Peyer's patch (tissue), 4 donors: ENCODE results near the gene C1QTNF9B. TPM values are rescaled to one million over a fixed set of nuclear protein-coding genes. Genes with fewer than 3 reads are reported as not detected.
"Not testable (repeated sequence)": the region's sequence is repeated elsewhere in the genome, so short reads cannot be mapped to it uniquely, and the experiment has no call there.

ENCODE experiments used
- DNase-seq, 3 donors: peaks; one replicate each; pipeline ENCODE4 v3.0.0-alpha.2; 2017 to 2019
- H3K27ac ChIP-seq, 4 donors: fragments of 200-600 bp; sonication (generic); one replicate each; pipeline ENCODE4 v1.5.1; 2016 to 2019
- H3K27me3 ChIP-seq, 2 donors: fragments of 200-600 bp; sonication (generic); one replicate each; pipeline ENCODE4 v1.5.1; 2019
- H3K36me3 ChIP-seq, 3 donors: fragments of 200-600 bp; sonication (generic); one replicate each; pipeline ENCODE4 v1.5.1; 2016 to 2019
- H3K4me1 ChIP-seq, 4 donors: fragments of 200-600 bp; sonication (generic); one replicate each; pipeline ENCODE4 v1.5.1; 2016 to 2019
- H3K4me3 ChIP-seq, 4 donors: fragments of 200-600 bp; sonication (generic); 1 replicate in 3 of 4; 2 replicates in 1 of 4; pipeline ENCODE4 v1.5.1; 2016 to 2019; ENCODE audit warnings: mild to moderate bottlenecking in 1 of 4
- H3K9me3 ChIP-seq, 4 donors: fragments of 200-600 bp; sonication (generic); one replicate each; pipeline ENCODE4 v1.5.1; 2016 to 2019; ENCODE audit warnings: mild to moderate bottlenecking in 1 of 4
- POLR2A ChIP-seq, 2 donors: fragments of 450-650 bp; IDR thresholded peaks; one replicate each; pipeline ENCODE4 v1.5.1; 2017; ENCODE audit warnings: antibody characterized with exemption in 2 of 2, mild to moderate bottlenecking in 2 of 2, moderate library complexity in 2 of 2
- total RNA-seq, 4 donors: library from RNA; depleted of rRNA; stranded (reverse); fragments of >200 nt; gene quantifications; one replicate each; pipeline ENCODE4 v1.1.0, GENCODE V29; 2016
- TF ChIP-seq, protein P1 (sequence below), 6 experiments: fragments of 450-650 bp in 4 of 6; fragments of 200-600 bp in 2 of 6; sonication (generic) in 1 of 6; IDR thresholded peaks; one replicate each; pipeline ENCODE4 v1.5.1; 2017 to 2019; ENCODE audit warnings: antibody characterized with exemption in 6 of 6, mild to moderate bottlenecking in 3 of 6, moderate library complexity in 1 of 6

Gene C1QTNF9B
- total RNA-seq, 4 donors from 2014 or later: 0.80 TPM; not detected in 3

DNA sequence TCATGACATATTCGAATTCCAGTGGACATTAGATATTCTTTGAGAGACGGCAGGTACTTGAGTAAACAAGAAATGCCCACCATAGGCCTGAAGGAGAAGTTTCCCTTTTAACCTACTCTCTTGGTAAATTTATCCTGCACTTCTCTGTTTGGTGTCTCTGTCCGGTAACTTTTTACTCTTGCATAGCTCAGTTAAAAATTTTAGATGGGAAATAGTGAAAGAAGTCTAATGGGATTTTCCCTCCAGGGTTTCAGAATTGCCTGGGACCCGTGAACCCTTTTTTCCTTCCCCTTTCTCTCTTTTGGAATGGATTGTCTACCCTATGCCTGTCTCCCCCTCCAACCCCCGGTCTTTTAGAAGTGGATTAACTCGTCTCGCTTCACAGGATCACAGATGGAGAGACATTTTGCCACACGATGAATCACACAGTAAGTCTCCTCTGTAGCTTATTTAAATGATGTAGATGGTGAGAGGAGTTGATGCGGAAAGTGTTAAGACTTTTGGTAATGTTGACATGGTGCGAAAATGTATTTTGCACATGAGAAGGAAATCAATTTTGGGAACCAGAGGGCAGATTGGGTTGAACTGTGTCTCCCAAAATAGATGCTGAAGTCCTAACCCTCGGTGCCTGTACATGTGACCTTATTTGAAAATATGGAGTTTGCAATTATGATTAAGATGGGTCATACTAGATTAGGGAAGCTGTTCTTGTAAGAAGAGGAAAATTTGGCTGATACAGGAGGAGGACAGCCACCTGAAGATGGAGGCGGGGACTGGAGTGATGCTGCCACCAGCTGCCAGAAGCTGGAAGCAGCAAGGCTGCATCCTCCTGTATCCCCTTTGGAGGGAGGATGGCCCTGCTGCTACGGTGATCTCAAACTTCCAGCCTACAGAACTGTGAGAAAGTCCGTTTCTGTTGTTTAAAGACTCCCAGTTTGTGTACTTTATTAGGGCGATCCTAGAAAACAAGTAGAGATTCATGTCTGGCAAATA lies 7.4 kb downstream of the C1QTNF9B start:
- H3K9me3 ChIP-seq: no peaks in the 10 kb centered on the region

DNA sequence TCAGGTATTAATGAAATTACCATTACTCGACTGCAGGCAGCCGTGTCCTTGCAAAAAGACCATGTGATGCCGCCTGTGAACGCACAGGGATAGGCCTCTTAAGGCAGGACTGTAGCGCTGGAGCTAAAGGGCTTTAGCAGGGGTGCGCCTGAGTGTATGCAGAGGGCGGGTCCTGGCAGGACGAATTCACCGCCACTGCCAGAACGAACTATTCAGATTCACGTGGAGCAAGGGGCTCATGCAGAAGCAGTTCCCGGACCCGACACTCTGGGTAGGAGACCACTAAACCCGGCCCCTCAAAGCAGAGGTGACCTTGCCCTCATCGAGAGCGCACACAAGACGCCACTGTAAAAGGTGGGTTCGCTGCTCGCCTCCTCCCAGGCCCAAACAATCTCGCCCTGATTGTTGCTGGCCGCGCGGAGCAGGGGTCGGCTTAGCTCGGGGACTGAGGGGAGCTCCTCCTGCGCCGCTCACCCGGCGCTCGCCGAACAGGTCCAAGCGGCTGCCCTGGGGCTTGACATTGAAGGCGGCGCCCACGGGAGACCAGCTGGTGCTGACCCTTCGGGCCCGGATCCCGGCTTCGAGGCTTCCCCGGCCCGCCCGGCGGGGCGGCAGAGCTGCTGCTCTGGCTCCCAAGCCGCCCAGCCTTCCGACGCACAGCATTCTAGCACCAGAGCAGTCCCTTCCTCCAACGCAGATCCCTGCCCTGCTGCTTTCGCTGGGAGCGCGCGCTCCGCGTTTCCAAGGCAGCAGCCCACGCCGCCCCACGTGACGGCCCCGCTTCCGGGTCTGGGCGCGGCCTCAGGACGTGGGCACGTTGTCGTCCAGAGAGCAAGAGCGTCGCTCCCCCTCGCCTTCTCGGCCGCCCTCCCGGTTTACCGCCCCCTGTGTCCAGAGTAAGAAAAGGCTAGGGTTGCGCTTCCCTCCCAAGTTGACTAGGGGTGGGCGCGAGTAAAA lies 8.4 kb downstream of the C1QTNF9B start, which contains the start of gene MIPEP:
TSS of gene MIPEP (minus strand) at position 743 of the 957 bp plus-strand sequence. CDS start at position 663, 80 bp downstream.
- Histone ChIP-seq H3K4me1 (peaks cover 0 to 7% (median 4%) of the 10 kb centered on the region in 4 donors), H3K9me3 (no peaks in the 10 kb centered on the region), H3K27me3 (no peaks in the 10 kb centered on the region), H3K36me3 (peaks cover 0 to 8% (median 0%) of the 10 kb centered on the region in 3 donors), H3K4me3 (peak within 1 kb of the TSS; percentile 83 to 98 (median 96)), H3K27ac (peak within 1 kb of the TSS; percentile 79 to 91 (median 83))
- DNase-seq: peak; percentile 85 to 97 (median 96)
- TF ChIP-seq, protein P1, sequence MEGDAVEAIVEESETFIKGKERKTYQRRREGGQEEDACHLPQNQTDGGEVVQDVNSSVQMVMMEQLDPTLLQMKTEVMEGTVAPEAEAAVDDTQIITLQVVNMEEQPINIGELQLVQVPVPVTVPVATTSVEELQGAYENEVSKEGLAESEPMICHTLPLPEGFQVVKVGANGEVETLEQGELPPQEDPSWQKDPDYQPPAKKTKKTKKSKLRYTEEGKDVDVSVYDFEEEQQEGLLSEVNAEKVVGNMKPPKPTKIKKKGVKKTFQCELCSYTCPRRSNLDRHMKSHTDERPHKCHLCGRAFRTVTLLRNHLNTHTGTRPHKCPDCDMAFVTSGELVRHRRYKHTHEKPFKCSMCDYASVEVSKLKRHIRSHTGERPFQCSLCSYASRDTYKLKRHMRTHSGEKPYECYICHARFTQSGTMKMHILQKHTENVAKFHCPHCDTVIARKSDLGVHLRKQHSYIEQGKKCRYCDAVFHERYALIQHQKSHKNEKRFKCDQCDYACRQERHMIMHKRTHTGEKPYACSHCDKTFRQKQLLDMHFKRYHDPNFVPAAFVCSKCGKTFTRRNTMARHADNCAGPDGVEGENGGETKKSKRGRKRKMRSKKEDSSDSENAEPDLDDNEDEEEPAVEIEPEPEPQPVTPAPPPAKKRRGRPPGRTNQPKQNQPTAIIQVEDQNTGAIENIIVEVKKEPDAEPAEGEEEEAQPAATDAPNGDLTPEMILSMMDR (IDR thresholded peaks at IDR 0.05): peak; percentile 70 to 92 (median 74)
- peak; percentile 41 to 62 for TF ChIP-seq POLR2A (IDR thresholded peaks at IDR 0.05)

More for the DNA sequence above, 7.4 kb downstream of the C1QTNF9B start:
- TF ChIP-seq POLR2A (IDR thresholded peaks at IDR 0.05): no peak
- TF ChIP-seq, protein P1 (IDR thresholded peaks at IDR 0.05): no peak
- DNase-seq: no peak
- Histone ChIP-seq H3K27ac (peak overlapping the region; percentile 79 to 91 (median 83)), H3K4me3 (peak overlapping the region; percentile 83 to 98 (median 96)), H3K27me3 (no peaks in the 10 kb centered on the region), H3K4me1 (peaks cover 0 to 7% (median 4%) of the 10 kb centered on the region in 4 donors), H3K36me3 (peaks cover 0 to 3% (median 0%) of the 10 kb centered on the region in 3 donors)

DNA sequence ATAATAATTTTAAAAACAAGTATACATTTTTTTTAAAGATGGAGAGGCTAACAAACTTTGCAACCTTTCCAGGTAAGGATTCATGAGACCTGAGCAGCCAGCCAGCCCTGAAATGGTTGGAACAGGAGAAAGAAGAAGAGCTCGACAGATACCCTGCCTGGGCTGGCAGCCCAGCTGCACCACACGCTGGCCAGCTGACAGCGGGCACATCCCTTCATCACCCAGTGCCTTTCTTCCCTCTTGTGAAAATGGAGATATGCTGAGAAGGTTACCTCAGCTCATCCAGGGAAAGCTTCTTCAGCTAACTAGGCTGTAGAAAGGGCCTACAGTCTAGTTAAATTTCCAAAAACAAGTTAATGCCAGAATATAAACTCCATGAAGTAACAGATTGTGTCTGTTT lies 12.9 kb downstream of the C1QTNF9B start:
- not testable (repeated sequence) for H3K4me3 ChIP-seq, H3K4me1 ChIP-seq, DNase-seq, H3K27me3 ChIP-seq, H3K27ac ChIP-seq, H3K9me3 ChIP-seq
- peaks cover 0 to 15% (median 0%) of the 10 kb centered on the region in 3 donors for H3K36me3 ChIP-seq

DNA sequence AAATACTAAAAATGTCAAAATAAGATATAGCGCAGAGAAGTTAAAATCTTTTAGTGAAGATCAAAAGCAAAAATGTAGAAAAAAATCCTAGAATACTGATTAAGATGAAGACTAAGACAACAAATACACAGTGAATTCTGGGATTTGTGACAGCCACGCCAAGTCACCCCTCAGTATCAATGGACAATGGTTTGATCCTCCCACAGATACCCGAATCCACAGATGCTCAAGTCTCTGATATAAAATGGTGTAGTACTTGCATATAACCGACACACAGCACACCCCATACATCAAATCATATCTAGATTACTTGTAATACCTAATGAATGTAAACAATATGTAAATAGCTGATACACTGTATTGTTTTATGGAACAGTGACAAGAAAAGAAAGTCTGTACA lies 14.0 kb downstream of the C1QTNF9B start:
- DNase-seq: no peak
- no peak overlapping the region for H3K4me3 ChIP-seq
- TF ChIP-seq, protein P1 (IDR thresholded peaks at IDR 0.05): no peak
- no peak for TF ChIP-seq POLR2A (IDR thresholded peaks at IDR 0.05)
- H3K4me1 ChIP-seq: peaks cover 0 to 7% (median 2%) of the 10 kb centered on the region in 4 donors
- no peaks in the 10 kb centered on the region for H3K9me3 ChIP-seq
- H3K27ac ChIP-seq: no peak overlapping the region
- H3K36me3 ChIP-seq: peaks cover 0 to 16% (median 0%) of the 10 kb centered on the region in 3 donors
- H3K27me3 ChIP-seq: no peaks in the 10 kb centered on the region

DNA sequence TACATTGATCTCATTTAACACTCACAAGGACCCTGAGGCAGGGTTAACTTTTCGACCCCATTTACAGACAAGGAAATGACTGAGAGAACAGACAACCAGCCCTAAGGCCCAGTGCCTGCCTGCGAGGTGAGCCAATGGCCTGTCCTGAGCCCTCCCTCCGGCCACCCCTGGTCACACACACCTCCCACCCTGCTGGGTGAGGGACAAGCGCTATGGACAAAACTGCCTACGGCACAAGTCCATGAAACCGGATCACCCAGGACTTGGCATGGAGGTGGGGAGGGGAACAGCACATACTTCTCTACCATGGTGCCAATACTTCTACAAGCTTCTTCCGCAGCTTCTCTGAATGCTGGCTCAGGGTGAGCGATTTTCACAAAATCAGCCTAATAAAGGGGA lies 15.9 kb downstream of the C1QTNF9B start:
- not testable (repeated sequence) for H3K27me3 ChIP-seq

DNA sequence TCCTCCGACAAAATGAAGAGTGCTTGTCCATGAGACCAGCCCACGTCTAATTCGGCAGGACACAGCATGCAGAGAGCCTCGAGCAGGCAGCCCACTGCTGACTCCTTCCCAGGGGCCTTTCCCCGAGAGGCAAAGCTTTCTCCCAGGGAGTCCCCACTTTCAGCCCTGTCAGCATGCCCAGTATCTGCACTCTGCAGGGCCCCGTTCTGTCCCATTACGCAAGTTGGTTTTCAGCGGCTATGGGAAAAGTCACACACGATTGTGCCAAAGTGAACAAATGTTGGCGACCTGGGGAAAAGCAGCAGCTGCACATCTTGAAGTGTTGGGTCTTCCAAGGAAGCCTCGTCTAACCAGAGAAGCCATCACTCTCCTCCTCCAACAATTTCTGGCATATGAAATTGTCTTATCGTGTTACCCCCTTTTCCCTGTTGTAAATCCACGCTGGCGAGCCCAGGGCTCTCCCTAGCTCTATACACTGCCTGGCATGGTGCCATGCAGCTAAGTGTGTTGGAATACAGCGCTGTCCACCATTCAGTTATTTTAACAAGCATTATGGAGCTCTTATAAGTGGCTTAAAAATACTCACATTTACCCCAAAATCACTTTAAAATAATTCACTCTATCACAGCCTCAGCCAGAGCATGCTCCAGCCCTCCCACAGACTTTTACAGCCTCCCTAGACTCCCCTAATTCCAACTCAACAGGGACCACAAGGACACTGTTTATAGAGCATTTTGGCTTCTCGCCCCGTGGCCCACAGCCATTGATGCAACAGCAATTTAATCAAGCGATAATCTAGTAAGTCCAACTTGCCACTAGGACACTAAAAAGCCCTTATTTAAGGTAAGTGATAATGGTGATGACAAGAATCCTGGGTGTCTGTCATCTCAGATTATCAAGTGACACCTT lies 16.6 kb downstream of the C1QTNF9B start:
- DNase-seq, H3K4me1 ChIP-seq, H3K4me3 ChIP-seq, H3K27me3 ChIP-seq, H3K9me3 ChIP-seq, H3K27ac ChIP-seq: not testable (repeated sequence)
- H3K36me3 ChIP-seq: peaks cover 0 to 19% (median 0%) of the 10 kb centered on the region in 3 donors

More for the DNA sequence above, 15.9 kb downstream of the C1QTNF9B start:
- not testable (repeated sequence) for H3K4me1 ChIP-seq, H3K4me3 ChIP-seq, H3K27ac ChIP-seq, DNase-seq, H3K9me3 ChIP-seq
- H3K36me3 ChIP-seq: peaks cover 0 to 19% (median 0%) of the 10 kb centered on the region in 3 donors
